CD4-positive, alpha-beta T cell (primary cell): Measurements from ENCODE around the gene LCMT1. TPM values are rescaled to one million over a fixed set of nuclear protein-coding genes. Genes with fewer than 3 reads are reported as not detected.
"Not testable (repeated sequence)": the region's sequence is repeated elsewhere in the genome, so short reads cannot be mapped to it uniquely, and the experiment has no call there.

Experiments used
- ATAC-seq: fragments of 200-7000 bp; cut with Tn5 transposase; one replicate; pipeline ENCODE4 v1.10.0; 2022; ENCODE audit warnings: mild to moderate bottlenecking; ENCODE audit not compliant: poor library complexity
- CTCF ChIA-PET: fragments of 350-600 bp; sonication (Branson Sonifier 250); formaldehyde crosslinking; loops from one replicate; lab custom pipeline; 2021; ENCODE audit warnings: antibody characterized with exemption, inconsistent platforms; lab: Charles Lee
- POLR2A ChIA-PET: fragments of 350-600 bp; sonication (Branson Sonifier 250); formaldehyde crosslinking; loops from one replicate; lab custom pipeline; 2021; ENCODE audit warnings: antibody characterized with exemption, inconsistent platforms; lab: Charles Lee
- DNase-seq, 14 experiments: peaks; one replicate each; pipeline ENCODE4 v3.0.0-alpha.2; 2013 to 2020; ENCODE audit warnings: mixed read lengths in 2 of 14
- H3K27ac ChIP-seq, 2 donors: one replicate each; pipeline versions ENCODE4 v1.5.1 to v1.7.0; 2013; ENCODE audit warnings: low read length in 2 of 2, low read depth in 1 of 2, mild to moderate bottlenecking in 1 of 2
- H3K27me3 ChIP-seq, 2 experiments: 1 replicate in 1 of 2; 2 replicates in 1 of 2; pipeline versions ENCODE4 v1.6.1 to v1.7.0; 2013; ENCODE audit warnings: low read length in 2 of 2, control low read depth in 1 of 2, mild to moderate bottlenecking in 1 of 2, moderate library complexity in 1 of 2; ENCODE audit not compliant: insufficient read depth in 2 of 2, control insufficient read depth in 1 of 2
- H3K36me3 ChIP-seq: one replicate; pipeline ENCODE4 v1.6.1; 2013; ENCODE audit warnings: low read length, control low read depth; ENCODE audit not compliant: insufficient read depth
- H3K4me1 ChIP-seq: one replicate; pipeline ENCODE4 v1.6.1; 2013; ENCODE audit warnings: low read length, control low read depth; ENCODE audit not compliant: insufficient read depth
- H3K4me3 ChIP-seq: one replicate; pipeline ENCODE4 v1.5.1; 2013; ENCODE audit warnings: mild to moderate bottlenecking, low read length, moderate library complexity
- H3K9me3 ChIP-seq, 2 experiments: 1 replicate in 1 of 2; 2 replicates in 1 of 2; pipeline versions ENCODE4 v1.6.1 to v1.7.0; 2013; ENCODE audit warnings: low read length in 2 of 2, mild to moderate bottlenecking in 2 of 2, control low read depth in 1 of 2, moderate library complexity in 1 of 2; ENCODE audit not compliant: control insufficient read depth in 1 of 2, insufficient read depth in 1 of 2
- H3K27ac Mint-ChIP-seq: one replicate; pipeline ENCODE4 v1.8.0; 2020; ENCODE audit warnings: mixed read lengths
- H3K27me3 Mint-ChIP-seq: one replicate; pipeline ENCODE4 v1.8.0; 2021; ENCODE audit warnings: mixed read lengths
- H3K36me3 Mint-ChIP-seq: one replicate; pipeline ENCODE4 v1.8.0; 2021; ENCODE audit warnings: low read depth, mixed read lengths
- H3K4me1 Mint-ChIP-seq: one replicate; pipeline ENCODE4 v1.8.0; 2021; ENCODE audit warnings: low read depth, mixed read lengths
- H3K4me3 Mint-ChIP-seq: one replicate; pipeline ENCODE4 v1.8.0; 2020; ENCODE audit warnings: mild to moderate bottlenecking, mixed read lengths
- H3K9me3 Mint-ChIP-seq: one replicate; pipeline ENCODE4 v1.8.0; 2020; ENCODE audit warnings: mixed read lengths
- intact Hi-C, 2 experiments: fragments of 100-400 bp; cut with DNase I in 1 of 2; cut with micrococcal nuclease in 1 of 2; formaldehyde crosslinking; loops; one replicate each; pipeline versions ENCODE4 v1.15.1 to v1.9.0; 2023 to 2025; cut with DNase I, micrococcal nuclease
- polyA plus RNA-seq, 2 donors: library from polyadenylated mRNA; unstranded; fragments of 120-200 nt; gene quantifications; one replicate each; pipeline ENCODE4 v1.2.1, GENCODE V29; 2013
- total RNA-seq, 174 experiments: library from RNA in 2 of 174; stranded (reverse) in 2 of 174; gene quantifications; one replicate each; pipeline ENCODE4 v1.2.3 and lab custom pipeline; 2021 to 2026
- TF ChIP-seq, protein P1 (sequence below): fragments of 200-600 bp; IDR thresholded peaks from one replicate; pipeline ENCODE4 v1.8.0; 2022; ENCODE audit warnings: antibody characterized with exemption, mild to moderate bottlenecking

The LCMT1 gene
- total RNA-seq = 10 to 100 TPM; 22.5 to 28.2 TPM
- 30.8 TPM for polyA plus RNA-seq (2013, experiment 1 of 2)
- 32.1 TPM for polyA plus RNA-seq (2013, experiment 2 of 2)
- 13.2 to 29.6 (median 22.7) reads per million in 172 experiments for total RNA-seq (lab: John Stamatoyannopoulos, UW)

DNA sequence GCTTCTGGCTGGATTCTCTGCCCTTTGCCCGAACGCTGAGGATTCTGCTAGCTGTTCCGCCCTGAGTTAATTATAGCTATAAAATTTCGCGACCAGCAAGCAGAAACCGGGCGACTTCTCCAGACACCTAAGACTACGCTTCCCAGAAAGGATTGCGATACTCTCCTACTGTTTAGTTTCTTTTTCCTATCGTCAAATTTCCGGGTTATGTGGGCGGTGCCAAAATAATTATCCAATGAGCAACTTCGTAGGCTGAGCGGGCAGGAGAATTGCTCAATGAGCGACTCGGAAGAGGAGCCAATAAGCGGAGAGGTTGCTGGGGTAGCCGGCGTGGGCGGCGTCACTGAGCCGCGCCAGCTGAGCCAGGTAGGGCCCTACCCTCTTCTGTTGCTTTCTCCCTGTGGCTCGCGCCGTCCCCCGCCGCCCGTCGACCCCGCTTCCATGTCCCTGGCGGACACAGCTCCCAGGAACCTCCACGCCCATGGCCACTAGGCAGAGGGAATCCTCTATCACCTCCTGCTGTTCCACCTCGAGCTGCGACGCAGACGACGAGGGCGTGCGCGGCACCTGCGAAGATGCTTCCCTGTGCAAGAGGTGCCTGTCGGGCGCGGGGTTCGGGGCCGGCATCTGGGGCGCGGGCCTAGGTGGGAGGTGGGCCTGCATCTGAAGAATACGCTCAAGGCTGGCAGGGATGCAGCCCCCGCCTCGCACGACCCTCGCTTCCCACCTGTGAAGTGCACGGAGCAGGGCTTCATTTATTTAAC lies at the start of gene LCMT1:
Gene LCMT1, plus strand, starts transcription at position 340 of the 764 bp plus-strand sequence. Its CDS starts 142 bp downstream, at position 482.
- peaks cover 71% of the 10 kb centered on the region for H3K4me1 Mint-ChIP-seq
- H3K27me3 ChIP-seq = no peaks in the 10 kb centered on the region
- ATAC-seq = peak; percentile 91
- no peaks in the 10 kb centered on the region for H3K9me3 Mint-ChIP-seq
- TF ChIP-seq, protein P1, sequence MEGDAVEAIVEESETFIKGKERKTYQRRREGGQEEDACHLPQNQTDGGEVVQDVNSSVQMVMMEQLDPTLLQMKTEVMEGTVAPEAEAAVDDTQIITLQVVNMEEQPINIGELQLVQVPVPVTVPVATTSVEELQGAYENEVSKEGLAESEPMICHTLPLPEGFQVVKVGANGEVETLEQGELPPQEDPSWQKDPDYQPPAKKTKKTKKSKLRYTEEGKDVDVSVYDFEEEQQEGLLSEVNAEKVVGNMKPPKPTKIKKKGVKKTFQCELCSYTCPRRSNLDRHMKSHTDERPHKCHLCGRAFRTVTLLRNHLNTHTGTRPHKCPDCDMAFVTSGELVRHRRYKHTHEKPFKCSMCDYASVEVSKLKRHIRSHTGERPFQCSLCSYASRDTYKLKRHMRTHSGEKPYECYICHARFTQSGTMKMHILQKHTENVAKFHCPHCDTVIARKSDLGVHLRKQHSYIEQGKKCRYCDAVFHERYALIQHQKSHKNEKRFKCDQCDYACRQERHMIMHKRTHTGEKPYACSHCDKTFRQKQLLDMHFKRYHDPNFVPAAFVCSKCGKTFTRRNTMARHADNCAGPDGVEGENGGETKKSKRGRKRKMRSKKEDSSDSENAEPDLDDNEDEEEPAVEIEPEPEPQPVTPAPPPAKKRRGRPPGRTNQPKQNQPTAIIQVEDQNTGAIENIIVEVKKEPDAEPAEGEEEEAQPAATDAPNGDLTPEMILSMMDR = no peak
- H3K4me3 Mint-ChIP-seq = peak within 1 kb of the TSS; percentile 97
- DNase-seq = peak; percentile 78 to 98 (median 85)
- CTCF ChIA-PET = interaction anchor here (0.8 to 1.3 kb wide), 2 partner anchors 56 to 80 kb away, joined by 3 read pairs; no protein-coding TSS in a partner anchor
- intact Hi-C loops = loop anchor here (1.0 to 10.0 kb wide), 8 partner anchors 51 to 569 kb away; partner anchors contain the start of genes ARHGAP17 (in 2 of the 2) and ZKSCAN2 (in 1 of the 2)
- peaks cover 27% of the 10 kb centered on the region for H3K36me3 Mint-ChIP-seq
- H3K9me3 ChIP-seq = no peaks in the 10 kb centered on the region
- H3K27me3 Mint-ChIP-seq = no peaks in the 10 kb centered on the region
- peak within 1 kb of the TSS; percentile 71 for H3K4me3 ChIP-seq
- peaks cover 6% of the 10 kb centered on the region for H3K36me3 ChIP-seq
- POLR2A ChIA-PET = interaction anchor here (0.6 to 7.0 kb wide), 14 partner anchors 9 to 147 kb away, joined by 3 to 68 read pairs (median 6); partner anchors contain the start of gene ARHGAP17
- peaks cover 33% of the 10 kb centered on the region for H3K4me1 ChIP-seq
- peak within 1 kb of the TSS; percentile 28 to 32 for H3K27ac ChIP-seq
- peak within 1 kb of the TSS; percentile 72 for H3K27ac Mint-ChIP-seq

GRCh38 chr16:25063102-25063501 lies 48.4 kb upstream of the LCMT1 start:
- H3K4me3 Mint-ChIP-seq = peak overlapping the region; percentile 16
- H3K36me3 ChIP-seq = no peaks in the 10 kb centered on the region
- H3K27ac ChIP-seq = peak overlapping the region; percentile 29 to 41
- peaks cover 71% of the 10 kb centered on the region for H3K4me1 ChIP-seq
- no peaks in the 10 kb centered on the region for H3K9me3 Mint-ChIP-seq
- peak overlapping the region; percentile 96 for H3K27ac Mint-ChIP-seq
- no peaks in the 10 kb centered on the region for H3K27me3 Mint-ChIP-seq
- peaks cover 66% of the 10 kb centered on the region for H3K4me1 Mint-ChIP-seq
- no peaks in the 10 kb centered on the region for H3K9me3 ChIP-seq
- CTCF ChIA-PET = no interaction called here
- TF ChIP-seq, protein P1 = no peak
- no peaks in the 10 kb centered on the region for H3K27me3 ChIP-seq
- POLR2A ChIA-PET = interaction anchor here (1.0 kb wide), 1 partner anchor 11 kb away, joined by 3 read pairs; no protein-coding TSS in a partner anchor
- H3K4me3 ChIP-seq = no peak overlapping the region
- ATAC-seq (no peak), DNase-seq (peak in 1 of 14 experiments; percentile 11)
- no peaks in the 10 kb centered on the region for H3K36me3 Mint-ChIP-seq
- intact Hi-C loops = no loop called here

GRCh38 chr16:25063865-25064264 lies 47.7 kb upstream of the LCMT1 start:
- no peak for ATAC-seq
- Histone ChIP-seq H3K9me3 (no peaks in the 10 kb centered on the region), H3K27ac (peak overlapping the region; percentile 13 to 37), H3K4me3 (no peak overlapping the region), H3K36me3 (no peaks in the 10 kb centered on the region), H3K27me3 (no peaks in the 10 kb centered on the region), H3K4me1 (peaks cover 72% of the 10 kb centered on the region)
- POLR2A ChIA-PET = interaction anchor here (1.0 kb wide), 1 partner anchor 12 kb away, joined by 3 read pairs; no protein-coding TSS in a partner anchor
- Mint-ChIP-seq H3K4me1 (peaks cover 62% of the 10 kb centered on the region), H3K27ac (peak overlapping the region; percentile 96), H3K36me3 (no peaks in the 10 kb centered on the region), H3K4me3 (peak overlapping the region; percentile 49), H3K27me3 (no peaks in the 10 kb centered on the region), H3K9me3 (no peaks in the 10 kb centered on the region)
- DNase-seq = no peak
- TF ChIP-seq, protein P1 = no peak
- intact Hi-C loops = no loop called here
- CTCF ChIA-PET = interaction anchor here (0.6 kb wide), 1 partner anchor 251 kb away, joined by 3 read pairs; no protein-coding TSS in a partner anchor

- H3K27me3 ChIP-seq, DNase-seq, H3K9me3 ChIP-seq, H3K4me3 ChIP-seq, H3K36me3 Mint-ChIP-seq, H3K27me3 Mint-ChIP-seq, intact Hi-C loops, H3K27ac ChIP-seq, ATAC-seq, H3K36me3 ChIP-seq, H3K9me3 Mint-ChIP-seq: not testable (repeated sequence)
- Mint-ChIP-seq H3K4me3 (peak overlapping the region; percentile 45), H3K4me1 (peaks cover 62% of the 10 kb centered on the region), H3K27ac (peak overlapping the region; percentile 96)
- POLR2A ChIA-PET = interaction anchor here (1.0 kb wide), 1 partner anchor 13 kb away, joined by 3 read pairs; no protein-coding TSS in a partner anchor
- H3K4me1 ChIP-seq = peaks cover 72% of the 10 kb centered on the region
- CTCF ChIA-PET = interaction anchor here (0.6 kb wide), 1 partner anchor 252 kb away, joined by 3 read pairs; no protein-coding TSS in a partner anchor
Observed at GRCh38 chr16:25064281-25064680, 47.3 kb upstream of the LCMT1 start.
